Measurements from ENCODE around the gene DAB2IP. TPM values are rescaled to one million over a fixed set of nuclear protein-coding genes. Genes with fewer than 3 reads are reported as not detected.

Gene DAB2IP
- total RNA-seq, 1 donor from 2014 or later = 41.7 TPM

DNA sequence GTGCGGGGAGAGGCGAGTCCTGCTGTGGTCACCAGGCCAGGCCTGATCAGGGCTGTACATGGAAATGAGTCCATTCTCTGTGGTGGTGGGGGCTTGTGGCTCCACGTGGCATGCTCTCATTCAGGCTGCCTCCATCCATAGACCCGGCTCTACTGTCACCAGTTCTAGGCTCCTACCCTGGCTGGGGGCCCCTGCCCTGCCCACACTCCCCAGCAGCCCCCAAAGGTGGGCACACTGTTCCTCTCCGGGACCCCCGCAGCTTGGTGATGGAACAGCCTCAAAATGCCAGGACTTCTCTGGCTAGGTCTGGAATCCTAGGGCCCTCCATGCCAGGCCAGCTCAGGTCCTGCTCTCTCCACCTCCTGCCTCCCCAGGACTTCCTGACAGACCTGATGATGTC, 111.7 kb downstream of the DAB2IP start:
- FAIRE-seq = no peak

DNA sequence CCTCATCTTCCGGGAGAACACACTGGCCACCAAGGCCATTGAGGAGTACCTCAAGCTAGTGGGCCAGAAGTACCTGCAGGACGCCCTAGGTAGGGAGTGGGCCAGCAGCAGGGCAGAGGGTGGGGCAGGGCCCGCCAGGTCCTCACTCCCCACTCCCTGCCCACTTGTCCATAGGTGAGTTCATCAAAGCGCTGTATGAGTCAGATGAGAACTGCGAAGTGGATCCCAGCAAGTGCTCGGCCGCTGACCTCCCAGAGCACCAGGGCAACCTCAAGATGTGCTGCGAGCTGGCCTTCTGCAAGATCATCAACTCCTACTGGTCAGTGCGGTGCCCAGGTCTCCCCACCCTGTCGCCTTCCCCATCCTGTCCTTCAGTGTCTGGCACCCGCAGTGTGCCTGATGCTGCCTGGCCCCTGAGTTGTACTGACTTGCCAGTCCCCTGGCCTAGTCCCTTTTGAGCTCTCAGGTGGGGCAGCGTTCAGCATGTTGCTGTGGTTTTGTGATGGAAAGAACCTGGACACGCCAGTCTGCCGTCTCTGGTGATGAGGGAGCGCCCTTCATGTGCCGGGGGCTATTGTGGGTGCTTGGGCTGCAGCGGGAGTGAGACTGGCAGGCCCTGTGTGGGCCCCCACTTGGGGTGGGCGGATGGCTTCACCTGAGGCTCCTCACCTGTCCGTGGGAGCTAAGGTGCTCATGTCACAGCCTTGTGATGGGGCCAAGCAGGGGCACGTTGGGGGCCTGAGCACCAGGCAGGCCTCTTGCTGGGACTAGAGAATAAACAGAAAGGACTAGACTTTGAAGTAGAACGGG, 112.3 kb downstream of the DAB2IP start:
- FAIRE-seq (no peak), DNase-seq (ENCODE audit: low read depth) (no peak)
- Histone ChIP-seq H3K4me1 (ENCODE audit: insufficient read depth, low read length) (peaks cover 18% of the 10 kb centered on the region), H2AFZ (ENCODE audit: low read depth, low read length) (no peak overlapping the region), H3K4me3 (ENCODE audit: insufficient read depth, low read depth, low read length) (no peak overlapping the region), H3K27ac (ENCODE audit: low read depth, low read length) (no peak overlapping the region), H3K4me2 (ENCODE audit: low read length) (no peak overlapping the region), H4K20me1 (ENCODE audit: insufficient read depth, low read length) (peaks cover 15% of the 10 kb centered on the region), H3K27me3 (ENCODE audit: insufficient read depth, low read length) (no peaks in the 10 kb centered on the region), H3K9me3 (ENCODE audit: insufficient read depth, low read depth, low read length) (no peaks in the 10 kb centered on the region), H3K9ac (ENCODE audit: low read length) (no peak overlapping the region), H3K36me3 (ENCODE audit: insufficient read depth, low read length) (peaks cover 2% of the 10 kb centered on the region), H3K79me2 (ENCODE audit: insufficient read depth, low read length) (no peaks in the 10 kb centered on the region)
- TF ChIP-seq, protein P1, sequence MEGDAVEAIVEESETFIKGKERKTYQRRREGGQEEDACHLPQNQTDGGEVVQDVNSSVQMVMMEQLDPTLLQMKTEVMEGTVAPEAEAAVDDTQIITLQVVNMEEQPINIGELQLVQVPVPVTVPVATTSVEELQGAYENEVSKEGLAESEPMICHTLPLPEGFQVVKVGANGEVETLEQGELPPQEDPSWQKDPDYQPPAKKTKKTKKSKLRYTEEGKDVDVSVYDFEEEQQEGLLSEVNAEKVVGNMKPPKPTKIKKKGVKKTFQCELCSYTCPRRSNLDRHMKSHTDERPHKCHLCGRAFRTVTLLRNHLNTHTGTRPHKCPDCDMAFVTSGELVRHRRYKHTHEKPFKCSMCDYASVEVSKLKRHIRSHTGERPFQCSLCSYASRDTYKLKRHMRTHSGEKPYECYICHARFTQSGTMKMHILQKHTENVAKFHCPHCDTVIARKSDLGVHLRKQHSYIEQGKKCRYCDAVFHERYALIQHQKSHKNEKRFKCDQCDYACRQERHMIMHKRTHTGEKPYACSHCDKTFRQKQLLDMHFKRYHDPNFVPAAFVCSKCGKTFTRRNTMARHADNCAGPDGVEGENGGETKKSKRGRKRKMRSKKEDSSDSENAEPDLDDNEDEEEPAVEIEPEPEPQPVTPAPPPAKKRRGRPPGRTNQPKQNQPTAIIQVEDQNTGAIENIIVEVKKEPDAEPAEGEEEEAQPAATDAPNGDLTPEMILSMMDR (IDR thresholded peaks at IDR 0.05; ENCODE audit: insufficient read depth, low read depth, low read length) = no peak
- no peak for TF ChIP-seq EZH2 (IDR thresholded peaks at IDR 0.05; ENCODE audit: insufficient read depth, low read length)
- no peaks in the 10 kb centered on the region for H3K9me3 Mint-ChIP-seq (ENCODE audit: unreplicated experiment)
- H3K4me3 Mint-ChIP-seq (ENCODE audit: unreplicated experiment) = no peak overlapping the region
- no peaks in the 10 kb centered on the region for H3K27me3 Mint-ChIP-seq (ENCODE audit: low read depth, unreplicated experiment)
- peaks cover 22% of the 10 kb centered on the region for H3K4me1 Mint-ChIP-seq (ENCODE audit: low read depth, unreplicated experiment)
- peaks cover 36% of the 10 kb centered on the region for H3K36me3 Mint-ChIP-seq (ENCODE audit: low read depth, unreplicated experiment)
- H3K27ac Mint-ChIP-seq (ENCODE audit: unreplicated experiment) = no peak overlapping the region

More for the DNA sequence above, 111.7 kb downstream of the DAB2IP start:
- Histone ChIP-seq H3K9ac (ENCODE audit: low read length) (no peak overlapping the region), H3K4me2 (ENCODE audit: low read length) (no peak overlapping the region), H3K9me3 (ENCODE audit: insufficient read depth, low read depth, low read length) (no peaks in the 10 kb centered on the region), H3K27me3 (ENCODE audit: insufficient read depth, low read length) (no peaks in the 10 kb centered on the region), H3K27ac (ENCODE audit: low read depth, low read length) (no peak overlapping the region), H3K4me1 (ENCODE audit: insufficient read depth, low read length) (peaks cover 18% of the 10 kb centered on the region), H3K79me2 (ENCODE audit: insufficient read depth, low read length) (no peaks in the 10 kb centered on the region), H3K4me3 (ENCODE audit: insufficient read depth, low read depth, low read length) (no peak overlapping the region), H2AFZ (ENCODE audit: low read depth, low read length) (no peak overlapping the region), H3K36me3 (ENCODE audit: insufficient read depth, low read length) (peaks cover 2% of the 10 kb centered on the region), H4K20me1 (ENCODE audit: insufficient read depth, low read length) (peaks cover 22% of the 10 kb centered on the region)
- Mint-ChIP-seq H3K4me1 (ENCODE audit: low read depth, unreplicated experiment) (peaks cover 22% of the 10 kb centered on the region), H3K27ac (ENCODE audit: unreplicated experiment) (no peak overlapping the region), H3K36me3 (ENCODE audit: low read depth, unreplicated experiment) (peaks cover 38% of the 10 kb centered on the region), H3K9me3 (ENCODE audit: unreplicated experiment) (no peaks in the 10 kb centered on the region), H3K4me3 (ENCODE audit: unreplicated experiment) (no peak overlapping the region), H3K27me3 (ENCODE audit: low read depth, unreplicated experiment) (no peaks in the 10 kb centered on the region)
- no peak for DNase-seq (ENCODE audit: low read depth)
- TF ChIP-seq EZH2 (IDR thresholded peaks at IDR 0.05; ENCODE audit: insufficient read depth, low read length) = no peak
- TF ChIP-seq, protein P1 (IDR thresholded peaks at IDR 0.05; ENCODE audit: insufficient read depth, low read depth, low read length) = no peak

DNA sequence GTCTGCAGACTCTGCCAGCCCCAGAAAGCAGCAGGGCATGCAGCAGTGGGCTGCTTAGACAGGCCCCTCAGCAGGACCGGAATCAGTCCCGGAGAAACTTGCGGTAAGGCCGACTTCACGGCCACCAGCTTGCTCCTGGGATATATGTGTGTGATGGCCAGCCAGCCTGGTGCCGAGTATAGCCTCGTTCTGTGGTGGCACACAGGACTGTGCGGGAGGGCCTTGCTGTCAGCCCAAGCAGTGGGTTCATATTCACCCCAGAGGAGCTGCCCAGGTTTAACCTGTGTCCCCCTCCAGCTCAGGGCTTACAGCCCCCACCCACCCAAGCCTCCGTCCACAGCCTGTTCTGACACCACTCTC, 112.9 kb downstream of the DAB2IP start:
- Mint-ChIP-seq H3K27ac (ENCODE audit: unreplicated experiment) (peak overlapping the region; percentile 85), H3K27me3 (ENCODE audit: low read depth, unreplicated experiment) (no peaks in the 10 kb centered on the region), H3K9me3 (ENCODE audit: unreplicated experiment) (no peaks in the 10 kb centered on the region), H3K4me3 (ENCODE audit: unreplicated experiment) (no peak overlapping the region), H3K4me1 (ENCODE audit: low read depth, unreplicated experiment) (peaks cover 25% of the 10 kb centered on the region), H3K36me3 (ENCODE audit: low read depth, unreplicated experiment) (peaks cover 37% of the 10 kb centered on the region)
- Histone ChIP-seq H3K4me2 (ENCODE audit: low read length) (peak overlapping the region; percentile 54), H3K4me1 (ENCODE audit: insufficient read depth, low read length) (peaks cover 18% of the 10 kb centered on the region), H3K36me3 (ENCODE audit: insufficient read depth, low read length) (peaks cover 2% of the 10 kb centered on the region), H3K79me2 (ENCODE audit: insufficient read depth, low read length) (no peaks in the 10 kb centered on the region), H3K27me3 (ENCODE audit: insufficient read depth, low read length) (no peaks in the 10 kb centered on the region), H3K4me3 (ENCODE audit: insufficient read depth, low read depth, low read length) (no peak overlapping the region), H3K9me3 (ENCODE audit: insufficient read depth, low read depth, low read length) (no peaks in the 10 kb centered on the region), H4K20me1 (ENCODE audit: insufficient read depth, low read length) (peaks cover 10% of the 10 kb centered on the region), H3K27ac (ENCODE audit: low read depth, low read length) (no peak overlapping the region), H3K9ac (ENCODE audit: low read length) (peak overlapping the region; percentile 20), H2AFZ (ENCODE audit: low read depth, low read length) (no peak overlapping the region)
- no peak for TF ChIP-seq EZH2 (IDR thresholded peaks at IDR 0.05; ENCODE audit: insufficient read depth, low read length)
- TF ChIP-seq, protein P1 (IDR thresholded peaks at IDR 0.05; ENCODE audit: insufficient read depth, low read depth, low read length) = no peak
- FAIRE-seq (no peak), DNase-seq (ENCODE audit: low read depth) (no peak)
